Parathyroid adenoma (tissue), 2 donors: ENCODE data around the gene RBMS3.
"Not testable (repeated sequence)": the region's sequence is repeated elsewhere in the genome, so short reads cannot be mapped to it uniquely, and the experiment has no call there.

Experiments used
- H2AFZ ChIP-seq: fragments of 300-600 bp; sonication (generic); one replicate; pipeline ENCODE4 v1.7.0; 2017; ENCODE audit warnings: antibody characterized with exemption, mild to moderate bottlenecking
- H3K27ac ChIP-seq: fragments of 300-600 bp; sonication (generic); one replicate; pipeline ENCODE4 v1.7.0; 2017
- H3K27me3 ChIP-seq: fragments of 300-600 bp; sonication (generic); one replicate; pipeline ENCODE4 v1.7.0; 2017; ENCODE audit warnings: low read length; ENCODE audit not compliant: control insufficient read depth, insufficient read depth
- H3K36me3 ChIP-seq: fragments of 300-600 bp; sonication (generic); one replicate; pipeline ENCODE4 v1.7.0; 2017; ENCODE audit warnings: low read length; ENCODE audit not compliant: control insufficient read depth, insufficient read depth
- H3K4me1 ChIP-seq: fragments of 300-600 bp; sonication (generic); one replicate; pipeline ENCODE4 v1.7.0; 2017; ENCODE audit warnings: control low read depth
- H3K4me2 ChIP-seq: fragments of 300-600 bp; sonication (generic); one replicate; pipeline ENCODE4 v1.7.0; 2017; ENCODE audit warnings: low read length
- H3K4me3 ChIP-seq: fragments of 300-600 bp; sonication (generic); one replicate; pipeline ENCODE4 v1.7.0; 2017; ENCODE audit warnings: low read depth, low read length
- H3K79me2 ChIP-seq: fragments of 300-600 bp; sonication (generic); one replicate; pipeline ENCODE4 v1.7.0; 2017; ENCODE audit warnings: control low read depth
- H3K9ac ChIP-seq: fragments of 300-600 bp; sonication (generic); one replicate; pipeline ENCODE4 v1.7.0; 2017; ENCODE audit warnings: mild to moderate bottlenecking
- H3K9me3 ChIP-seq: fragments of 300-600 bp; sonication (generic); one replicate; pipeline ENCODE4 v1.7.0; 2017; ENCODE audit warnings: low read length; ENCODE audit not compliant: control insufficient read depth
- TF ChIP-seq, protein P1 (sequence below): fragments of 300-600 bp; sonication (generic); IDR thresholded peaks from one replicate; pipeline ENCODE4 v1.7.0; 2017; ENCODE audit warnings: antibody characterized with exemption, mild to moderate bottlenecking
- donor health status: primary hyperparathyroidism.

The RBMS3 gene

DNA sequence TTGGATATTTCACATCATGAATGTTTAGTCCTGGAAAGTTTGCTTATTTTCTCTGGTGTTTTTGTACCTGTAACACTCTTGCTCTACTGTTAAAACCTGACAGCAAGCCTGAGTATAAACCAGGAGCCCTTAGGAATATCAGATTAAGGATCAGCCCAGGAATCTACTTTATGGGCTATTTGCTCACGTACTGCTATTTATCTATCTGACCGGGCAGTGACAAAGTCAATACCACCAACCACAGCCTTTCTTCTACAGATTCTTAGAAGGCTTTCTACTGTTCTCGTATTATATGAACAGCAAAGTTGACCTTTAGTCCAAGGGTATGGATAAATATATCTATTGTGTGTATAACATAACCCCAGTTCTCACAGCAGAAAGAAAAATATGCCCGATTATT lies 521.2 kb downstream of the RBMS3 start:
- no peaks in the 10 kb centered on the region for H3K36me3 ChIP-seq
- H2AFZ ChIP-seq, result no peak overlapping the region
- H3K79me2 ChIP-seq, result no peaks in the 10 kb centered on the region
- no peaks in the 10 kb centered on the region for H3K4me1 ChIP-seq
- H3K9me3 ChIP-seq, result no peaks in the 10 kb centered on the region
- no peak overlapping the region for H3K4me2 ChIP-seq
- H3K4me3 ChIP-seq, result no peak overlapping the region
- no peak overlapping the region for H3K27ac ChIP-seq
- no peak overlapping the region for H3K9ac ChIP-seq
- H3K27me3 ChIP-seq, result no peaks in the 10 kb centered on the region
- TF ChIP-seq, protein P1, sequence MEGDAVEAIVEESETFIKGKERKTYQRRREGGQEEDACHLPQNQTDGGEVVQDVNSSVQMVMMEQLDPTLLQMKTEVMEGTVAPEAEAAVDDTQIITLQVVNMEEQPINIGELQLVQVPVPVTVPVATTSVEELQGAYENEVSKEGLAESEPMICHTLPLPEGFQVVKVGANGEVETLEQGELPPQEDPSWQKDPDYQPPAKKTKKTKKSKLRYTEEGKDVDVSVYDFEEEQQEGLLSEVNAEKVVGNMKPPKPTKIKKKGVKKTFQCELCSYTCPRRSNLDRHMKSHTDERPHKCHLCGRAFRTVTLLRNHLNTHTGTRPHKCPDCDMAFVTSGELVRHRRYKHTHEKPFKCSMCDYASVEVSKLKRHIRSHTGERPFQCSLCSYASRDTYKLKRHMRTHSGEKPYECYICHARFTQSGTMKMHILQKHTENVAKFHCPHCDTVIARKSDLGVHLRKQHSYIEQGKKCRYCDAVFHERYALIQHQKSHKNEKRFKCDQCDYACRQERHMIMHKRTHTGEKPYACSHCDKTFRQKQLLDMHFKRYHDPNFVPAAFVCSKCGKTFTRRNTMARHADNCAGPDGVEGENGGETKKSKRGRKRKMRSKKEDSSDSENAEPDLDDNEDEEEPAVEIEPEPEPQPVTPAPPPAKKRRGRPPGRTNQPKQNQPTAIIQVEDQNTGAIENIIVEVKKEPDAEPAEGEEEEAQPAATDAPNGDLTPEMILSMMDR, result no peak

DNA sequence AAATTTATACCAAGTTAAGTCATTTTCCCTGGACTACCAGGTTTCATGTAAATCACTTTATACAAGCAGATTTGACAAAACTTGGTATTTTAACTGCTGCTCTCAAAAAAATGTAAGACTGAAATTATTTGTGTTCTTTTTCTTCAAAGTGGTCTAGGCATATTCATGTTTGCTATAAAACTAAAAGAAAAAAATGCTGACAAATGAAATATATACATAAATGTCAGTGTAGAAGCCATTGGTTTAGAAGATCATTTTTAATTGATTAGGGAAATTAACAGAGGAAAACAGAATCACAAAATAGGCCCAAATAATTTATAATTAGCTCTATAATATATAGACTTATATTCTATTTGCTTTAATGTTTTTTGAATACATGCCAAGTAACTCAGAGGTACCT lies 523.2 kb downstream of the RBMS3 start:
- no peaks in the 10 kb centered on the region for H3K4me1 ChIP-seq
- TF ChIP-seq, protein P1, result no peak
- no peak overlapping the region for H3K4me3 ChIP-seq
- H3K36me3 ChIP-seq, result no peaks in the 10 kb centered on the region
- no peak overlapping the region for H3K4me2 ChIP-seq
- no peaks in the 10 kb centered on the region for H3K9me3 ChIP-seq
- no peak overlapping the region for H2AFZ ChIP-seq
- no peak overlapping the region for H3K9ac ChIP-seq
- H3K79me2 ChIP-seq, result no peaks in the 10 kb centered on the region
- H3K27ac ChIP-seq, result no peak overlapping the region
- H3K27me3 ChIP-seq, result no peaks in the 10 kb centered on the region

DNA sequence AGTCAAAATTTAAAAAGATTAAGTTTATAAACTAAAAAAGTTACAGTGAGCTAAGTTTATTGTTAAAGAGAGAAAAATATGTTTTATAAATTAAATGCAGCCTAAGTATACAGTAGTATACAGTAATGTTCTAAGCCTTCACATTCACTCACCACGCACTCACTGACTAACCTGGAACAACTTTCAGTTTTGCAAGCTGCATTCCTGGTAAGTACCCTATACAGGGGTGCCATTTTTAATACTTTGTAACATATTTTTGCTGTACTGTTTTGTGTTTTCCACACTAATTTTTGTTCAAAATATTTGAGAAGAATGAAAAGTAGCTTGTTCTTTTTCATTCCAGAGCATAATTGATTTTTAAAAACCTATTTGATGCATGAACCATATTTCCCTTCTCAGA lies 524.9 kb downstream of the RBMS3 start:
- no peak overlapping the region for H3K9ac ChIP-seq
- no peaks in the 10 kb centered on the region for H3K27me3 ChIP-seq
- TF ChIP-seq, protein P1, result no peak
- no peaks in the 10 kb centered on the region for H3K36me3 ChIP-seq
- no peak overlapping the region for H3K4me2 ChIP-seq
- no peaks in the 10 kb centered on the region for H3K9me3 ChIP-seq
- no peak overlapping the region for H3K27ac ChIP-seq
- no peaks in the 10 kb centered on the region for H3K79me2 ChIP-seq
- H3K4me3 ChIP-seq, result no peak overlapping the region
- H3K4me1 ChIP-seq, result no peaks in the 10 kb centered on the region
- no peak overlapping the region for H2AFZ ChIP-seq

DNA sequence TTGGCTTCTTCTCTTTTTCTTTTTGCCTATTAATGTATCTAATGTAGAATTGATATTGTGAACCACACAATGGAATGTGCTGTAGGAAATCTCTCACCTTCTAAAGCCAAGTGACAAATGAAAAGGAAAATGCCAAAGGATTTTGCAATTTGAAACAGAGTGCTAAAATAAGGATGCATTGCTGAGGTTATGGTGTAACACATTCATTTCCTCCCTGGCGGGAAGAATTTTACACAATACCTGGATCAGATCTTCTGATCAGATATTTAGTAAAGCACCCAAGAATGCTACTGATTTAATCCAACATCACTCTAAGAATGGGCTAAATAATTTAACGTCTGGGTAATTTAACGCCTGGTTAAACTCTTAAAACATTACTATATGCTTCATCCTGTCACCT lies 527.5 kb downstream of the RBMS3 start:
- not testable (repeated sequence) for H3K9me3 ChIP-seq

DNA sequence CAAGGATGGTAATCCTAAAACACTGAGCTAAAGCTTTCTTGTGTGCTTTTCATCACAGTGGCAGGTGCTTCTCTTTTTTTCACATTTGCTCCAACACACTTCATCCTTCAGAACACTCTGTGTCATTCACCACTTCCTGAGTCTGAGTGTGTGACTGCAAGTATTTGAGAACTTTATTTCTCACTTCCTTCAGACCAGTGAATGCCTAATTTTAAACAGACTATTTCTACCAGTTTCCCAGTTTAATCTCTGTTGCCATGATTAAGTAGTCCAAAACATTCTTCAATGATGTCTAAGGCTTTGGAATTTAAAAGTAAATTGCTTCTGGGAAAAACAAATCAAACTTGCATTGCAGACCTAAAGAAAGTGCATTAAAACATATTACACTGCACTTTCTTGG lies 541.2 kb downstream of the RBMS3 start:
- no peak overlapping the region for H3K9ac ChIP-seq
- H3K27ac ChIP-seq, result no peak overlapping the region
- no peaks in the 10 kb centered on the region for H3K36me3 ChIP-seq
- H3K4me1 ChIP-seq, result no peaks in the 10 kb centered on the region
- H3K79me2 ChIP-seq, result no peaks in the 10 kb centered on the region
- TF ChIP-seq, protein P1, result no peak
- no peak overlapping the region for H2AFZ ChIP-seq
- no peak overlapping the region for H3K4me3 ChIP-seq
- H3K27me3 ChIP-seq, result no peaks in the 10 kb centered on the region
- H3K9me3 ChIP-seq, result no peaks in the 10 kb centered on the region
- no peak overlapping the region for H3K4me2 ChIP-seq

More for the DNA sequence above, 527.5 kb downstream of the RBMS3 start:
- not testable (repeated sequence) for H3K4me2 ChIP-seq, H3K9ac ChIP-seq, H3K79me2 ChIP-seq, H3K27me3 ChIP-seq, H2AFZ ChIP-seq, H3K36me3 ChIP-seq, H3K27ac ChIP-seq, H3K4me1 ChIP-seq, H3K4me3 ChIP-seq
